Duodenal mucosa (tissue), 2 donors: ENCODE measurements around the gene FHOD3.
"Not testable (repeated sequence)": the region's sequence is repeated elsewhere in the genome, so short reads cannot be mapped to it uniquely, and the experiment has no call there.

Source experiments
- H3K27ac ChIP-seq: one replicate; pipeline ENCODE4 v1.7.0; 2013; ENCODE audit warnings: low read depth, low read length
- H3K27me3 ChIP-seq, 2 donors: one replicate each; pipeline ENCODE4 v1.7.0; 2013; ENCODE audit warnings: low read length in 2 of 2, control low read depth in 1 of 2; ENCODE audit not compliant: insufficient read depth in 2 of 2, control insufficient read depth in 1 of 2
- H3K36me3 ChIP-seq, 2 donors: one replicate each; pipeline ENCODE4 v1.7.0; 2013; ENCODE audit warnings: low read length in 2 of 2, control low read depth in 1 of 2; ENCODE audit not compliant: insufficient read depth in 2 of 2, control insufficient read depth in 1 of 2
- H3K4me1 ChIP-seq, 2 donors: one replicate each; pipeline ENCODE4 v1.7.0; 2013; ENCODE audit warnings: low read length in 2 of 2, control low read depth in 1 of 2; ENCODE audit not compliant: insufficient read depth in 2 of 2, control insufficient read depth in 1 of 2
- H3K4me3 ChIP-seq, 2 donors: one replicate each; pipeline ENCODE4 v1.7.0; 2013; ENCODE audit warnings: low read length in 2 of 2, low read depth in 1 of 2
- H3K9ac ChIP-seq, 2 donors: one replicate each; pipeline ENCODE4 v1.7.0; 2013; ENCODE audit warnings: low read length in 2 of 2, low read depth in 1 of 2
- H3K9me3 ChIP-seq, 2 donors: one replicate each; pipeline ENCODE4 v1.7.0; 2013; ENCODE audit warnings: low read length in 2 of 2, control low read depth in 1 of 2; ENCODE audit not compliant: control insufficient read depth in 1 of 2

Gene FHOD3

GRCh38 chr18:36543030-36543429 lies 245.5 kb downstream of the FHOD3 start:
- Histone ChIP-seq H3K4me1 (no peaks in the 10 kb centered on the region), H3K4me3 (no peak overlapping the region), H3K9ac (no peak overlapping the region), H3K9me3 (no peaks in the 10 kb centered on the region), H3K27me3 (no peaks in the 10 kb centered on the region), H3K27ac (no peak overlapping the region), H3K36me3 (no peaks in the 10 kb centered on the region)

GRCh38 chr18:36543991-36544725 lies 246.6 kb downstream of the FHOD3 start:
- no peaks in the 10 kb centered on the region for H3K27me3 ChIP-seq
- H3K9ac ChIP-seq: no peak overlapping the region
- H3K9me3 ChIP-seq: no peaks in the 10 kb centered on the region
- H3K36me3 ChIP-seq: no peaks in the 10 kb centered on the region
- no peak overlapping the region for H3K4me3 ChIP-seq
- H3K4me1 ChIP-seq: no peaks in the 10 kb centered on the region
- H3K27ac ChIP-seq: no peak overlapping the region

GRCh38 chr18:36545821-36546427 lies 248.4 kb downstream of the FHOD3 start:
- Histone ChIP-seq H3K4me3 (no peak overlapping the region), H3K4me1 (no peaks in the 10 kb centered on the region), H3K9me3 (no peaks in the 10 kb centered on the region), H3K27me3 (no peaks in the 10 kb centered on the region), H3K36me3 (no peaks in the 10 kb centered on the region), H3K27ac (no peak overlapping the region), H3K9ac (no peak overlapping the region)

GRCh38 chr18:36546876-36547275 lies 249.4 kb downstream of the FHOD3 start:
- no peak overlapping the region for H3K27ac ChIP-seq
- no peak overlapping the region for H3K9ac ChIP-seq
- no peaks in the 10 kb centered on the region for H3K27me3 ChIP-seq
- no peak overlapping the region for H3K4me3 ChIP-seq
- H3K4me1 ChIP-seq: no peaks in the 10 kb centered on the region
- no peaks in the 10 kb centered on the region for H3K9me3 ChIP-seq
- H3K36me3 ChIP-seq: no peaks in the 10 kb centered on the region

GRCh38 chr18:36547544-36547943 lies 250.0 kb downstream of the FHOD3 start:
- Histone ChIP-seq H3K36me3 (no peaks in the 10 kb centered on the region), H3K4me1 (no peaks in the 10 kb centered on the region), H3K9ac (no peak overlapping the region), H3K27me3 (no peaks in the 10 kb centered on the region), H3K4me3 (no peak overlapping the region), H3K27ac (no peak overlapping the region), H3K9me3 (no peaks in the 10 kb centered on the region)

GRCh38 chr18:36551274-36551673 lies 253.8 kb downstream of the FHOD3 start:
- H3K4me1 ChIP-seq, H3K36me3 ChIP-seq, H3K27ac ChIP-seq, H3K9me3 ChIP-seq, H3K9ac ChIP-seq, H3K27me3 ChIP-seq, H3K4me3 ChIP-seq: not testable (repeated sequence)

- H3K9me3 ChIP-seq: no peaks in the 10 kb centered on the region
- no peaks in the 10 kb centered on the region for H3K27me3 ChIP-seq
- H3K4me1 ChIP-seq: no peaks in the 10 kb centered on the region
- no peaks in the 10 kb centered on the region for H3K36me3 ChIP-seq
- H3K27ac ChIP-seq: no peak overlapping the region
- no peak overlapping the region for H3K4me3 ChIP-seq
- H3K9ac ChIP-seq: no peak overlapping the region
These were observed 260.7 kb downstream of the FHOD3 start for GRCh38 chr18:36558234-36558633.

GRCh38 chr18:36559149-36559857 lies 261.8 kb downstream of the FHOD3 start:
- Histone ChIP-seq H3K27me3 (no peaks in the 10 kb centered on the region), H3K4me3 (no peak overlapping the region), H3K9me3 (no peaks in the 10 kb centered on the region), H3K9ac (no peak overlapping the region), H3K27ac (no peak overlapping the region), H3K4me1 (no peaks in the 10 kb centered on the region), H3K36me3 (no peaks in the 10 kb centered on the region)

- Histone ChIP-seq H3K36me3 (no peaks in the 10 kb centered on the region), H3K4me1 (no peaks in the 10 kb centered on the region), H3K9ac (no peak overlapping the region), H3K27me3 (no peaks in the 10 kb centered on the region), H3K27ac (no peak overlapping the region), H3K9me3 (no peaks in the 10 kb centered on the region), H3K4me3 (no peak overlapping the region)
These were observed 262.7 kb downstream of the FHOD3 start for GRCh38 chr18:36560187-36560586.

- no peaks in the 10 kb centered on the region for H3K27me3 ChIP-seq
- no peak overlapping the region for H3K27ac ChIP-seq
- no peaks in the 10 kb centered on the region for H3K9me3 ChIP-seq
- no peaks in the 10 kb centered on the region for H3K36me3 ChIP-seq
- no peak overlapping the region for H3K9ac ChIP-seq
- H3K4me3 ChIP-seq: no peak overlapping the region
- H3K4me1 ChIP-seq: no peaks in the 10 kb centered on the region
These were observed 263.5 kb downstream of the FHOD3 start for GRCh38 chr18:36561046-36561445.
